ENCODE measurements around the gene ADAMTSL1.

The ADAMTSL1 gene

DNA sequence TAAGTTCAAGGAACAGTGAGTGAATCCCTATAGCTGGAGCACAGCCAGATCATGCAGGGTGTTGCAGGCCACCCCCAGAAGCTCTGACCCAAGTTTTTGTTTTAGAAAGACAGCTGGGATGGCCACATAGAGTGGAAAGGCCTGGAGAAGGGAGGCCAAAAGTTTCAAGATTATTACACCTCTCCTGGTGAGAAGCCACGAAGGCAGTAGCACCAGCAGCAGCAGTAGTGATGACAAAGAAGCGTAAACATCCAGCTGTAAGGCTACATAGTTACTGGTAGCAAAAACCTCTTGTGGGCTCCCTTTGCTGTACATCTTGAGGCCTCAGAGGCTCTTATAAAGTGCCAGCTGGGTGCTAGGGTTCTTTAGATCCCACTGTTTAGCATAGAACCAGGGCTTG lies 11.8 kb downstream of the ADAMTSL1 start:
- TF ChIP-seq, protein P1, sequence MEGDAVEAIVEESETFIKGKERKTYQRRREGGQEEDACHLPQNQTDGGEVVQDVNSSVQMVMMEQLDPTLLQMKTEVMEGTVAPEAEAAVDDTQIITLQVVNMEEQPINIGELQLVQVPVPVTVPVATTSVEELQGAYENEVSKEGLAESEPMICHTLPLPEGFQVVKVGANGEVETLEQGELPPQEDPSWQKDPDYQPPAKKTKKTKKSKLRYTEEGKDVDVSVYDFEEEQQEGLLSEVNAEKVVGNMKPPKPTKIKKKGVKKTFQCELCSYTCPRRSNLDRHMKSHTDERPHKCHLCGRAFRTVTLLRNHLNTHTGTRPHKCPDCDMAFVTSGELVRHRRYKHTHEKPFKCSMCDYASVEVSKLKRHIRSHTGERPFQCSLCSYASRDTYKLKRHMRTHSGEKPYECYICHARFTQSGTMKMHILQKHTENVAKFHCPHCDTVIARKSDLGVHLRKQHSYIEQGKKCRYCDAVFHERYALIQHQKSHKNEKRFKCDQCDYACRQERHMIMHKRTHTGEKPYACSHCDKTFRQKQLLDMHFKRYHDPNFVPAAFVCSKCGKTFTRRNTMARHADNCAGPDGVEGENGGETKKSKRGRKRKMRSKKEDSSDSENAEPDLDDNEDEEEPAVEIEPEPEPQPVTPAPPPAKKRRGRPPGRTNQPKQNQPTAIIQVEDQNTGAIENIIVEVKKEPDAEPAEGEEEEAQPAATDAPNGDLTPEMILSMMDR (conservative IDR thresholded peaks at IDR 0.05; ENCODE audit: control insufficient read depth, insufficient read depth, low read depth, low read length): no peak
- DNase-seq (ENCODE audit: low read depth): peak; percentile 53
- no peak overlapping the region for H3K4me3 ChIP-seq (ENCODE audit: control insufficient read depth, low read depth, low read length)

GRCh38 chr9:18487611-18488010 lies 13.7 kb downstream of the ADAMTSL1 start:
- no peak for DNase-seq (ENCODE audit: low read depth)
- TF ChIP-seq, protein P1 (conservative IDR thresholded peaks at IDR 0.05; ENCODE audit: control insufficient read depth, insufficient read depth, low read depth, low read length): no peak
- H3K4me3 ChIP-seq (ENCODE audit: control insufficient read depth, low read depth, low read length): no peak overlapping the region

GRCh38 chr9:18488886-18489285 lies 14.9 kb downstream of the ADAMTSL1 start:
- no peak overlapping the region for H3K4me3 ChIP-seq (ENCODE audit: control insufficient read depth, low read depth, low read length)
- no peak for DNase-seq (ENCODE audit: low read depth)
- TF ChIP-seq, protein P1 (conservative IDR thresholded peaks at IDR 0.05; ENCODE audit: control insufficient read depth, insufficient read depth, low read depth, low read length): no peak

DNA sequence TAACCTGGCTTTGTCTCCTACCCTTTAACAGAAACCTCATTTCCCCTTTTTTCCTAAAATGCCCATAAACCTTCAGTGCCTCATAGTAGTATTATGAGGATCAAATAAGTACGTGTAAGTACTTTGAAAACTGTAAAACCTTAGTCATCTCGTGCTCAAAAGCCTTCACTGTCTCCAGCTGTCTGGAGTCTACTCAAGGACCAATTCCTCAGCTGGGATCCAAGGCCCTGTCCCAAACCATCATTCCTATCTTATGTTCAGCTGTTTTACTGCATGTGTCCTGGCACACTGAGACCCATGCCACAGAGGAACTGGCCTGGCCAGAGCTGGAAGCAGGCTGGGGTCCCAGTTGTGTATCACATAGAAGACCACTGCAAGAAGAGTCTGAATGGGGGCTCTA lies 15.9 kb downstream of the ADAMTSL1 start:
- no peak overlapping the region for H3K4me3 ChIP-seq (ENCODE audit: control insufficient read depth, low read depth, low read length)
- peak; percentile 87 for DNase-seq (ENCODE audit: low read depth)
- TF ChIP-seq, protein P1 (conservative IDR thresholded peaks at IDR 0.05; ENCODE audit: control insufficient read depth, insufficient read depth, low read depth, low read length): no peak

DNA sequence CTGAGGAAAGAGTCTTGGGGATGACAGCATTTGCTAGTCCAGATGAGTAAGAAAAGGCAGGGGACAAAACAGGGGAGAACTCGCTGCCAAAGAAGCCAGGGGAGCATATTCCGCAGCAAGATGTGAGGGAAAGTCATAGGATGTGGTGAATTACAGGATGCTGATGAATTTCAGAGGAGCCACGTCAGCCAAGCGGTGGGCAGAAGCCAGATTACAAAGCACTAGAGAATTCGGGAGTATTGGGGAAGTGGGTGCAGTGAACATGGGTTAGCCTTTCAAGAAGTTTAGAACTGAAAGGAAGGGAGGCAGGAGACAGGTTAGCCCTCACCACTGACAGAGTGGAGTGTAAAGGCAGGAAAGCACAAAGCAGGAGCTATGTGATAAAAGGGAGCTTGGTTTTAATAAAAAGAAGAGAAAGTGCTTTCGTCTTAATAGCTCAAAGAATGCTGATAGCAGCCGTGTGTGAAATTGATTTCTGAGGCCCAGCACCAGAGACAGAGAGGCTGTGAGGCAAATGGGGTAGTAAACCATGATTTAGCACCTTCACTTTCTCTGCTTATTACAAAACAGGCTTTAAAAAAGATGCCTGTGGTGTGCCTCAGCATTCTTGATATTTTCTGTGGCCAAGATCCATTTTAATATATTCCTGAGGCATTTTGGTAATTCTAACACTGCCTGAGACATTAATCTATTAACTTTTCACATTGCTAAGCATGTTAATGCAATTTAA lies 16.9 kb downstream of the ADAMTSL1 start:
- peak; percentile 100 for DNase-seq (ENCODE audit: low read depth)
- TF ChIP-seq, protein P1 (conservative IDR thresholded peaks at IDR 0.05; ENCODE audit: control insufficient read depth, insufficient read depth, low read depth, low read length): no peak
- peak overlapping the region; percentile 12 for H3K4me3 ChIP-seq (ENCODE audit: control insufficient read depth, low read depth, low read length)

- TF ChIP-seq, protein P1 (conservative IDR thresholded peaks at IDR 0.05; ENCODE audit: control insufficient read depth, insufficient read depth, low read depth, low read length): no peak
- peak; percentile 65 for DNase-seq (ENCODE audit: low read depth)
These were observed 18.7 kb downstream of the ADAMTSL1 start for GRCh38 chr9:18492612-18493011.

More at GRCh38 chr9:18492612-18493011, 18.7 kb downstream of the ADAMTSL1 start:
- no peak overlapping the region for H3K4me3 ChIP-seq (ENCODE audit: control insufficient read depth, low read depth, low read length)
